Epithelial cell of esophagus (primary cell): ENCODE measurements around the gene MAP1LC3B2.
A peak's percentile ranks its signal among the peaks of the same experiment; 100 is the strongest.
"Not testable (repeated sequence)": the region's sequence is repeated elsewhere in the genome, so short reads cannot be mapped to it uniquely, and the experiment has no call there.

Experiments
- DNase-seq: peaks from one replicate; pipeline ENCODE4 v3.0.0; 2010; ENCODE audit warnings: low read depth
- H3K4me3 ChIP-seq: 2 replicates; pipeline ENCODE4 v1.5.1; 2011; ENCODE audit warnings: mild to moderate bottlenecking, low read length, control low read depth
- CTCF ChIP-seq: IDR thresholded peaks from 2 replicates; pipeline ENCODE4 v1.5.1; 2011; ENCODE audit warnings: low read depth, mild to moderate bottlenecking, low read length, control low read depth, inconsistent platforms; ENCODE audit not compliant: insufficient read depth; ENCODE audit errors: missing control alignments

MAP1LC3B2 gene

GRCh38 chr12:116565963-116566362 is 6.8 kb downstream of the MAP1LC3B2 start:
- no peak overlapping the region for H3K4me3 ChIP-seq
- TF ChIP-seq CTCF: no peak
- peak; percentile 80 for DNase-seq

GRCh38 chr12:116568203-116568602 is 9.0 kb downstream of the MAP1LC3B2 start:
- no peak for TF ChIP-seq CTCF
- DNase-seq: no peak
- no peak overlapping the region for H3K4me3 ChIP-seq

- no peak for TF ChIP-seq CTCF
- DNase-seq: no peak
Measured at GRCh38 chr12:116571089-116571488, 11.9 kb downstream of the MAP1LC3B2 start.

GRCh38 chr12:116573776-116574175 is 14.6 kb downstream of the MAP1LC3B2 start:
- TF ChIP-seq CTCF: no peak
- DNase-seq: no peak
- no peak overlapping the region for H3K4me3 ChIP-seq

More at GRCh38 chr12:116571089-116571488, 11.9 kb downstream of the MAP1LC3B2 start:
- H3K4me3 ChIP-seq: no peak overlapping the region

GRCh38 chr12:116575754-116576153 is 16.6 kb downstream of the MAP1LC3B2 start:
- DNase-seq: not testable (repeated sequence)

GRCh38 chr12:116577154-116577561 is 18.0 kb downstream of the MAP1LC3B2 start:
- DNase-seq: no peak
- TF ChIP-seq CTCF: no peak
- H3K4me3 ChIP-seq: no peak overlapping the region

More at GRCh38 chr12:116575754-116576153, 16.6 kb downstream of the MAP1LC3B2 start:
- not testable (repeated sequence) for H3K4me3 ChIP-seq

GRCh38 chr12:116578051-116578450 is 18.9 kb downstream of the MAP1LC3B2 start:
- no peak overlapping the region for H3K4me3 ChIP-seq
- TF ChIP-seq CTCF: no peak
- DNase-seq: no peak
